Measurements from ENCODE around the gene INTS6L.

- TF ChIP-seq CTCF (IDR thresholded peaks at IDR 0.05 in 4 of 5, conservative IDR thresholded peaks at IDR 0.05 in 1 of 5) (no peak), POLR2A (IDR thresholded peaks at IDR 0.05) (no peak)
These were observed 2.3 kb upstream of the INTS6L start for GRCh38 chrX:135518161-135518560.
